ENCODE measurements around the gene ARPC5L. TPM values are rescaled to one million over a fixed set of nuclear protein-coding genes. Genes with fewer than 3 reads are reported as not detected.
"Not testable (repeated sequence)": the region's sequence is repeated elsewhere in the genome, so short reads cannot be mapped to it uniquely, and the experiment has no call there.

The ARPC5L gene
- total RNA-seq, 2 experiments from 2014 or later: 76.6 to 79.4 TPM

DNA sequence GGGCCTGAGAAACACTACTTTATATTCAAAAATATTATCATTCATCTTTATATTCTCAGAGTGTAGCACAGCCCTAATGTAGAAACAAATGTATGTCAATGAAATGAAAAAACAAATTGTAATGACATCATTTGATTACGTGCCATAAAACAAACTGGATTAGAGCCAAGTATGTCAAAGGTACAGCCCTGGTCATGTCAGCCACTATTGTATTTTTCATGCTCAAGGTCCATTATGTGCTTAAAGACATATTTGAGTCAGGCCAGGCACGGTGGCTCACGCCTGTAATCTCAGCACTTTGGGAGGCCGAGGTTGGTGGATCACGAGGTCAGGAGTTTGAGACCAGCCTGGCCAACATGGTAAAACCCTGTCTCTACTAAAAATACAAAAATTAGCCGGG lies 58.5 kb downstream of the ARPC5L start:
- H3K9me3 Mint-ChIP-seq, H3K4me3 Mint-ChIP-seq, H3K4me1 Mint-ChIP-seq, H3K27me3 Mint-ChIP-seq, DNase-seq, H3K27ac Mint-ChIP-seq, POLR2A ChIA-PET: not testable (repeated sequence)
- H3K36me3 Mint-ChIP-seq (ENCODE audit: low read depth): peaks cover 28% of the 10 kb centered on the region
- CTCF ChIA-PET: interaction anchor here (0.9 to 1.2 kb wide), 2 partner anchors 11 kb away, joined by 3 to 6 read pairs; no protein-coding TSS in a partner anchor

Other genes with a start within 250 kb of the ARPC5L start
- gene NR6A1, start 90.8 kb upstream of the ARPC5L start, total RNA-seq: under 1 TPM; 0.28 to 0.76 TPM
- not detected for gene OLFML2A, start 85.0 kb upstream of the ARPC5L start, total RNA-seq
- not detected for gene WDR38, start 8.7 kb upstream of the ARPC5L start, total RNA-seq
- 1,000 to 10,000 TPM; 1,297 to 1,317 TPM for gene RPL35, start 173 bp upstream of the ARPC5L start, total RNA-seq
- gene GOLGA1, start 79.0 kb downstream of the ARPC5L start, total RNA-seq: 10 to 100 TPM; 18.0 to 19.7 TPM

Measured in activated CD4-positive, alpha-beta memory T cell treated with anti-CD3 and anti-CD28 coated beads, Interleukin-2, amount 10 ng/mL, durations not matched to agents 7 days and 5 days (primary cell).